Measurements from ENCODE around the gene CNR1.
"Not testable (repeated sequence)": the region's sequence is repeated elsewhere in the genome, so short reads cannot be mapped to it uniquely, and the experiment has no call there.

Gene CNR1
- long read RNA-seq, donor 1: 0 reads
- long read RNA-seq, donor 2: 0 reads
- long read RNA-seq, donor 3: 0 reads
- long read RNA-seq, donor 4, partial matches to known transcripts: 0 of 1 reads
- long read RNA-seq, donor 4, other reads (novel, unspliced or antisense): 0 of 1 reads
- long read RNA-seq, donor 5: 0 reads
- long read RNA-seq, donor 6: 0 reads
- long read RNA-seq, donor 7: 0 reads
- long read RNA-seq, donor 8: 0 reads

DNA sequence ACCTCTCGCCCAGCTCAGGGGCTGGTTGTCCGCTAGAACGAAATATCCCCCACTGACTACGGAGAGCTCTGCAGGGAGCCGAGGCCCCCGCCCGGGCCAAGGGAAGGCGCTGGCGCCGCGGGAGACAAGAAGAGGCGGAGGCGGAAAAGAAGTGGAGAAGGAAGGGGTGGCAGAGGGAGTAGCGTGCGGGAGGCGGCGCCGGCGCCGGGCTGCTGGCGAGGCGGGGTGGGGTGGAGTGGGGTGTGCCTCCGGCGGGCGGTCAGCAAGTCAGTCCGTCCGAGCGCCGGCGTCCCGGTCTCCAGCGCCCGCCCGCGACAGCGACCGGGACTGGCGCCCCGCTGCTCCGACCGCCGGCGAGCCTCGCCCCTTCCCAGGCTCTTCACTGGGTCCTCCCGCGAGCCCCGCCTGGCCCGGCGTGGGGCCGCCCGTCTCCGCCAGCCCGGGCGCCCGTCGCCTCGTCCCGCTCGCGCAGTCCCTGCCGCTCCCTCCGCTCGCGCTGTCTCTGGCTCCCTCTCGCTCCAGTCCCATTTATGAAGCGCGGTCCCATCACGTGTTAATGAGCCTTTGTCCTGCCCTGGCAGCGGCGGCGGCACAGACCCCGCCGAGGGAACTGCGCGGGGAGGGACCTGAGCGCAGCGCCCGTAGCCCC is at the start of gene CNR1:
Gene CNR1 (minus strand): TSS at position 504 of the 649 bp plus-strand sequence. CDS start 21,073 bp downstream, outside the sequence.
- peak; percentile 82 for DNase-seq

DNA sequence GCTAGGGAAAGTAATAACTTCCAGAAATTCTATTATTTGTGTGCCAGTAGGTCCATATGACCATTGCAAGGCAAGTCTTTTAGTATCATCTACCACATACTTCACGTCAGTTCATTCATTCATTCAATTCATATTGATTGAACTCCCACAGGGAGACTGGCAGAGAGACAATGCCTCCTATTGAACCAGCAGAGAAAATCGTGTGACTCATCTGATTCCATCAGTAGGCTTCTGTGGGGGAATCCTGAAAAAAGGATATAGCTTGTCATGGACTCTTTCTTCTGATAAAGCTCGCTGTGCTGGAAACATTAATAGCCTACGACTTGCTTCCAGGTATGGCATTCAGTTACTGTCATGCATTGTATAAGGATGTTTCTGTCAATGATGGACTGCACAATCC is 45.3 kb upstream of the CNR1 start:
- no peak for DNase-seq

DNA sequence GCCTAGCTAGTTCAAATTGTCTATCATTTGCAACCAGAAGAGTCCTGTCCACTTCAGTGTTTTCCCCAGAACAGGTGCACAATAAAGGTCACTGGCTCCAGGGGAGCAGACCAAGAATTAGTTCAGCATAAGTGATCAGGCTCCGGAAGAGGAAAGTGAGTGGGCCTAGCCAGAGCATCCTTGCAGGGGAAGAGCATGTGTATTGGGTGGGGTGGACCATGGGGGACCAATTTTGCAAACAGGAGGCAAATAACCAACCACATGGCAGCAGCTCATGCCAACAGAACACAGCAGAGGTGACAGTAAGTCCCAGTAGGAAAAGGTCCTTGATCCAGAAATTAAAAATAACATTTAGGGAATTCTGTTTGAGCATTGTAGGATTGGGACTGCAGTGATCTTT is 43.2 kb upstream of the CNR1 start:
- no peak for DNase-seq

DNA sequence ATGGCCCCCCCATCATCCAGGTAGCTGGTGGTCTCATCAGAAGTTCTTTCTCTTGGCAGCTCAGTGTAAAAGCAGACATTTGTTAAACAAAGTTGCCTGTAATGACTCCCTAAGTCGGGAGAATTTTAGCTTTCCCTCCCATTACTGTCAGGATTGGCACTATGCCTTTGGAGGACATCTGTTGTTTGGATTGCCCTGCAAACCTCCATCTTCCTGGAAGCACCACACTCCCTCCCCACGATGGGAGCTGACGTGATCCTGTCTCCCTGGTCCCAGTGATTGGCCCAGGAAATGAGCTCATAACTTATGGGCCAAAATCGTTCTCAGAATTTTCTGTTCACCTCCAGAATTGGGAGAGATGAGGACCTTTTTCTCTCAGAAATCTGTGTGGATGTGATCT is 42.6 kb upstream of the CNR1 start:
- DNase-seq: no peak

DNA sequence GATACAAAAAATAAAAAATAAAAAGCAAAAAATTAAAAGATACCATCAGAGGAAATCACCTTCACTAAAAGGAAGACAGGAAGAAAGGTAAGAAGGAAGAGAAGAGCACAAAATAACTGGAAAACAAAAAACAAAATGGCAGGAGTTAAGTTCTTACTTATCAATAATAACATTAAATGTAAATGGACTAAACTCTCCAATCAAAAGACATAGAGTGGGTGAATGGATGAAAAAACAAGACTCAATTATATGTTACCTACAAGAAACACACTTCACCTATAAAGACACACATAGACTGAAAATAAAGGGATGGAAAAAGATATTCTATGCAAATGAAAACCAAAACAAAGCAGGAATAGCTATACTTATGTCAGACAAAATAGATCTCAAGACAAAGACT is 35.6 kb upstream of the CNR1 start:
- not testable (repeated sequence) for DNase-seq

DNA sequence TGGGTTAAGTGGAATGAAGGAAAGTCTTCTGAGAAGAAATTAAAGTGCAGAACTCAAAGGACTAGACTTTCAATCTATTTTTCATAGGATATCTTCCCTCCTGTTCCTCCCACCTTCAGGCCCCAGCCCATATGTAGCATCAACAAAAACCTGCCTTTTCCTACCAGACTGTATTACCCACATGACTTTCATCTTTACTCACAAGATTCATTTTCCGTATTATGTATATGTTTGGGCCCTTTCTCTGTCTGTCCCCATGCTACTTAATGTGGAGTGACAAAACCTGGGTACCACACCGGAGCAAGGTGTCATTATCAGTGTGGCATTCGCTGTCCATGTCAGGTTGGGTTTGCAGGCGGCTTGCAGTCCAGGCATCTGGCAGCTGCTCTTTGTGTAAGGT is 18.8 kb upstream of the CNR1 start:
- no peak for DNase-seq

DNA sequence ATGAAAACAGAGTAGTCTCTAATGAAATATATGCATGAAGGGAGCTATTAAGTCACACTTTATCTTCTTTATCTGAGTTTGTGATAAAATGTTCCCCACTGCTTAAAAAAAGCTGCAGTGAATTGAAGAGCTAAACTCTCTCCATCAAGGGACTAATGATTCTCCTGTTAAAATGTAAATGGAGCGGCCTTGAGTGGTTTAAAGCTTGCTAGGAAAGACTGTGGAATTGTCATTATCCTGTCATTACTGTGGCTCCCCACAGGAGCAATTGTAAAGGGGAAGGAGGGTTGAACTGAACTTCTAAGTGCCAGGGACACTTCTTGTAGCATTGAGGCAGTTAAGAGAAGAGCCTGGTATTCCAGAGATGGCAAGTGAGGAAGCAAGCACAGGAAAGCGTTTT is 17.3 kb upstream of the CNR1 start:
- no peak for DNase-seq

DNA sequence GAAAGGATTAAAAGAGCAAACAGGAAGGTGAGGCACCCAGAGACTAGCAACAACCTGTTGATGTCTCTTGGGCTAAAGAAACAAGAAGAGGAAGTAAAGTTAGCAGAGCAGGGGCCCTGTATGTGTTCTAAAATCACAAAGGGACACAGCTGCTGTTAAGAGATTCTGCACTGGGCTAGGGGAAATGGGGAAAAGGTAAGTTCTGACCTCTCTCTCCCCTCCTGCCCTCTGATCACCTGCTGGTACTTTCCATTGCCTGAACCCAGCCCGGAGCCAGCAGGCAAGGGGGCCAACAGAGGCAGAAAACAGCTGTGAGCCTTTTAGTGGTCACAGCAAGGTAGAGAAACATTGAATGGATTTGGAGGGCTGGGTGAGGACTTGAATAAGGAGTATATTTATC is 13.5 kb upstream of the CNR1 start:
- DNase-seq: no peak

DNA sequence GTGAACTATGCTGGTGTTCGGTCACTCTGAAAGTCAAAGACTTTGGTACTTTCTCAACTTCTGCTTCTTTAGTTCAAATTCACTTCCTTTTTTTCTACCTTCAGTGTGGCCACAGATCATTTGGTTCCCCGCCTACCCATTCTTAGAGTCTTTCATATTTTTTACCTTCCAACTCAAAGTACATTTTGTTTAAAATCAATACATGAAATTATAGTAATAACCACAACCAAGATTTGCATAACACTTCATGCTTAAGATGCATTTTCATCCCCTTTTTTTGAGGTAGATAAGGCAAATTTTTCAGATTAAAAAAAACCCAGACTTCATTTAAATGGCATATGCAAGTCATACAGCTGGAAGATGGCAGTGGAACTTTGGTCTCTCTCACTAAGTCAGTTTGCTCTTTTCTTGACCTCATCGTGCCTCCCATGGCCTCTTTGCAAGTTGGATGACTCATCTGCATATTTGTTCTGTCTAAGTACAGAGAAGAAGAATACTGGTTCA is 11.9 kb upstream of the CNR1 start:
- DNase-seq: no peak

DNA sequence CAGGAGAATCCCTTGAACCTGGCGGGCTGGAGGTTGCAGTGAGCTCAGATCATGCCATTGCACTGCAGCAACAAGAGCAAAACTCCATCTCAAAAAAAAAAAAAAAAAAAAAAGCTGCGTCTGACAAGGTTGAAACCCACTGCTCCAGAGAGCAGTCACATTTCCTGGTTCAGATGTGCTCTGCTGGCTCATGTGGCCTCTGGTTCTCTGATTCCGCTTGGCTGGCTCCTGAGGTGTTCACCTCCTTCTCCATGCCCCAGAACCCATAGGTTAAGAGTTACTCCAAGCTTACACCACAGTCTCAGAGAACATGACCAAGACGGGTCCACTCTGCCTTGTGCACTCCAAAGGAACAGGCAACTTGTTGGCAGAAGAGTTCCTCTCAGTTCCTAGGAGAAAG is 8.8 kb upstream of the CNR1 start:
- no peak for DNase-seq

DNA sequence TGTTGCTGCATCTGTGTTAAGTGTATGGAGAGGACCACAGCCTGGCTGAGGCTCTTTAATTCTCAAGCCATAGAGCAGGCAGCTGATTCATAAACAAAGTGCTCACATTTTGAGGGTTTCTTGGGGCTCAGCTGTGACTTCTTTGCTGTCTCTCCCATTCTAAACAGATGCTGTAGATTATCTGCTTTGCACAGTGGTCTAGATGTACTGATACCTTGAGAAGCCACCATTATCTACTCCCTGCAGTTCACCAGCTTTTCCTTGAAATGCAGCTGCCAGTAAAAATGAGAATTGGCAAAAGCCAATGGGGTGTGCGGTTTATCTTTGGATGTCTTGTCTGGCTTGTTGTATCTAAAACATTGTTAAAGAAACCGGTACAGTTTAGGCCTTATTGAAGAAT is 5.2 kb upstream of the CNR1 start:
- DNase-seq: no peak

DNA sequence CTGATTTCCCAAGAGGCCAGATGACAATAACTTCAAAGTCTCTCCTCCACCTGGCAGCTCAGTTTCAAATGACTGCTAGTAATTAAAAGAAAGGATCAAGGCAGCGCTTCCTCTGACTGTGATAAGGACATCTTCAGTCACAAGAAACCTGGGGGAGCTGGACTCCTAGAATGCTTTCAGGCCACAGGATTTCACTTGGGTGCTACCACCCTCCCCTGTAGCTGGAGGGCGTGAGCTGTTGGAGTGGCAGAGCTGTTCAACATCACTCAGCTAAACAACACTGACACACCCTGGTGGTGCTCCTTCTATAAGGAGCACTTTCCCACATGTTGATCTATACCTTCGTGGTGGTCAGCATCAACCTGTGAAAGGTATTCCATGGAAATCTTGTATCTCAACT is 2.2 kb upstream of the CNR1 start:
- no peak for DNase-seq

DNA sequence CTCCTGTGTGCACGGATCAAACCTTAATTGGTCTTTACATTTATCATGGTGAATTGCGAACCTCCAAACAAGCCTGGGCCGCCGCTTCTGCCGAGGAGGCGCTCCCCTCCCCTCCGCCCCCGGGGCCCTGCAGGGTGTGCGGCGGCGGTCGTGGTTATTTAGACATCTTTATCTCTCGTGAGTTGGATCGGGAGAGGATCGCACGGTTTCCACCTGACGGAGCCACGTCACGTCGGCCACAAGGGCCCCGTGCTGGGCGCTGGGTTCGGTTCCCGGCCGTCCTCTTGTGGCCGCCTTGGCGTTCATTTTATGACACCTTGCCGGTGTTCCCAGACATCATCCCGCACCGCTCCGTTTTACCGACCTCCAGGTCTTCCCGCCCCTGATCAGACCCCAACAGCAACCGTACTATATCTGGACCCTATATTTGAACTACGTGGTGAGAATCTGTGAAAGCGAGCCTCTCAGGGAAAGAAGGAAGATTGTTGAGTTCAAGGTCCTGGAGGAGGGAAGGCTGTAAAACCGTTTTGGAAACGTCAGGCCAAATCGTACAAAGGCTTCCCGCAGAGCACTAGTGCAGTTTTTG is 1.3 kb upstream of the CNR1 start:
- DNase-seq: no peak

DNA sequence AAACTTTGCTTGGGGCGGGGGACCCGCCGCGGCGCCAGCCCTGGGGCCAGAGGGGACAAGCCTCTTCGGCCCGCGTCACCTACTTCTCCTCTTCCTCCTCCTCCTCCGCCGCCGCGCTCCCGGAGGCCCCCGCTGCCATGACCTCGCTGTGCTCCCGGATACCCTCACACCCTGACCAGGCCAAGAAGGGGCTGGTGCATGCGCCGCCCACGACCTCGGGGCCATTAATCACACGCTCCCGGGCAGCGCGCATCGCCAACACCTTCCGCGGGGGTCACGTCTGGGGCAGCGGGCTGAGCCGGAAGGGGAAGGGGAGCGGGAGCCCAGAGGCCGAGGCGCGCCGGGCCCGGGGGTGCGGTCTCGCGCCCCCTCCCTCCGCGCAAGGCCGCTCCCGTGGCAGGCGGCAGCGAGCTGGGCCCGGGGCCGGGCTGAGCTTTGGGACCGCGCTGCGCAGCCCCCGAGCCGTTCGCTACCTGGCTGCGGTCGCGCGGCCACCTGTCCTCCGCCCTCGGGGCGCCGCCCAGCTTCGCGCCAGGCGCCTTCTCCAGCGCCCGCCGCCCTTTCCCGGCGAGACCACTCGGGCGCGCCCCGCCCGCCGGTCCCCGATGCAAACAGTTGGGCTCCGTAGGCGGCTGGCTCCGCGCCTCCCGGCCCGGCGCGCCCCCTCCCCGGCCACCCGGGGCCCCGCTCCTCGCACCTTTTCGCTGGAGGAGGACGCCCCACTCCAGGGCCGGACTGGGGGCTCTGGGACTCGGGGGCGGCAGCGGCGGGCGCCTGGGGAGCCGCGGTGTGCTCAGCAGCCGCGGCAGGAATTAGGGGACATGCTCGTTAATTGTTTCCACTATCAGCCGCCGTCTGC is 575 bp upstream of the CNR1 start:
- peak; percentile 67 for DNase-seq

DNA sequence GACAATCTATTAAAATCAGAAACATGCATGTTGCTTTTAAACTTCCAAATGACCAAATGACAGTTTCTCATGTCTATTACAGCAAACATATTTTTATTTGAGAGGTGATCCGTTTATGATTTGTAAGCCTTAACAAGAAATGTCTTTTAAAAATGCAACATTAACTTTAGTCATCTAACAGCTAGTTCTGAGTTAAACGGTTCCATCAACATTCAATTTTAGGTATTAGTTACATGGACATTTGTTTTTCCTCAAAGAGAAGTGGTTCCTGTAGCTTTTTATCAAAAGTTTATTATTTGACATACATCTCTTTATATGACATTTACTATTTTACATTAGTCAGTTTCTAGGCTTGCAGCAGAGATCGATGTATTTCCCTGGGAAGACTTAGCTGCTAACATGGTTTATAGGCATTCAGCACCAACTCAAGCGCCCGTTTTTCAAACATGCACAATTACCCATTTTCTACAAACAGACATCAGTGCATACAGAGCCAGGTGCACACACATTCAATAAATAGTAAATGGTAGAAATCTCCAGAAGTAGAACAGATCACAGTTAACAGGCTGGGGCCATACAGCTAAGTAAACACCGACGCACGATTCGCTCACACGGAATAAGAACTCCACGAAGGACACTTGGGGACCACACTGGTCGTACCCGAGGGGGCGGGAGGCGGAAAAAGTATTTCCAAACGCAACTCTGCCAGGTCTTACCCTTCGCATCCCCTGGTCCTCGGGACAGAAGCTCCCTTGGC is 882 bp downstream of the CNR1 start:
- no peak for DNase-seq

DNA sequence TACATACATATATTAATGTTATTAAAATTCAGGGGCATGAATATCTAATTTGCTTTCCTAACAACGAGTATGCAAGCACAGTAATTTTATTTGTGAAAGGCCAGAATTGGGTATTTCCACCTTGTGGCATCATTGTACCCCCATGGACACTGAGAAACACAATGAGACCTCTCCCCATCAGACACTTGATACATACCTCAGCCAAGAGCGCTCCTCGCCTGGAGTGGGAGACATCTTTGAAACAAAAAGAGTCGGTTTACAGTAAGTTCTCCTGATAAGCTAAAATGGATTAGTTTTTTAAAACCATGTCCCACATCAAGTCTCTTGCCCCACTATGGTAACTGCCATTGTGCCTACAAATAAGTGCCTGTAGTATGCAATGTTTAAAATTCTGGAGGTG is 2.1 kb downstream of the CNR1 start:
- DNase-seq: no peak

DNA sequence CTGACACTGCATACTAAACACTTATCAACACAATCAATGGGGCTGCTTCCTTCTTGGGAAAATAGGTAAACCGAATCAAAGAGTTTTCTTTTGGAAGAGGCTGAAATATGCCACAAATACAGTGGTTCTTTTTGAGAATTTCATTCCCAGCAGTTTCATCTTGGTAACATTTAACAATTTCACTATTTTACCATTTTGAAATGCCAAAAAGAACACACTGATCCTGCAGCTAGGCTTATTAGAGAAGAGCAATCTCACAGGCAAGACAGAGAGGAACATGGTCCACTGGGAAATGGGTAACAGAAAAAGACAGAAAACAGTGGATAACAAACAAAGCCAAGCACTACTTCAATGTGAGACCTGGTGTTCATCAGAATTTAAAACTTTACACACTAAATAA is 2.5 kb downstream of the CNR1 start:
- no peak for DNase-seq

DNA sequence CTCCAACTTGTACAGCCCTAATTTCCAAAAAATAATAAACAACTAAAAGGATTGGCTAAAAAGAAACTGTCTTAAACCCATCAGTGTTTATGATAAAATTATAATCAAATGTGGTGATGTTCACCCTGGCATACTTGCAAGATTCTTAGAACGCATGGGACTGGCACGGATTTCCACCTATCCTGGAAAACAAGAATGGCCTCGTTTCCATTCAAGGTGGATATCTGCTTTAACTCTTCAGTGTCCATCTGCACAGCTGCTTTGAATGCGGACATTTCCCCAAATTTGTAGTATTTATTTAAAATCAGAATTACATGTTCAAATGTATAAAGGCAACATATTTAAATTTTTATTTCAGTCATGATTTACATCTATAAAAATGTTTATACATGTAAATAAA is 4.2 kb downstream of the CNR1 start:
- no peak for DNase-seq

DNA sequence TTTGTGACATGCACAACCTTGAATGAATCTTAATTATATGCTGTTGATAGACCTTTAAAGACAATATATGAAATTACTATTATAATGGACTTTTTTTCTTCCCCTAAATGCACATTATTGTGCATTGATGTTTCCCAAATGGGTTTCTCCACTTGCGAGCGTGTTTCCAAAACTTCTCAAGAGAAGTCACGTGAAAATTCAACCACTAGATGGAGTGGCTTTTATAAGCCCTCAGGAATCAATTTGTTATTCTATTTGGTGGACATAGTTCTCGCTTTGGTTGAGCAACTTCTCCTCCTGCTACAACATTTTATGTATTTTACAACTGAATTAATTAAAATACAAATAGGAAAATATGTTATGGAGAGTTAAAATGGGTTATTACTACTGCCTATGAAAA is 9.0 kb downstream of the CNR1 start:
- no peak for DNase-seq

DNA sequence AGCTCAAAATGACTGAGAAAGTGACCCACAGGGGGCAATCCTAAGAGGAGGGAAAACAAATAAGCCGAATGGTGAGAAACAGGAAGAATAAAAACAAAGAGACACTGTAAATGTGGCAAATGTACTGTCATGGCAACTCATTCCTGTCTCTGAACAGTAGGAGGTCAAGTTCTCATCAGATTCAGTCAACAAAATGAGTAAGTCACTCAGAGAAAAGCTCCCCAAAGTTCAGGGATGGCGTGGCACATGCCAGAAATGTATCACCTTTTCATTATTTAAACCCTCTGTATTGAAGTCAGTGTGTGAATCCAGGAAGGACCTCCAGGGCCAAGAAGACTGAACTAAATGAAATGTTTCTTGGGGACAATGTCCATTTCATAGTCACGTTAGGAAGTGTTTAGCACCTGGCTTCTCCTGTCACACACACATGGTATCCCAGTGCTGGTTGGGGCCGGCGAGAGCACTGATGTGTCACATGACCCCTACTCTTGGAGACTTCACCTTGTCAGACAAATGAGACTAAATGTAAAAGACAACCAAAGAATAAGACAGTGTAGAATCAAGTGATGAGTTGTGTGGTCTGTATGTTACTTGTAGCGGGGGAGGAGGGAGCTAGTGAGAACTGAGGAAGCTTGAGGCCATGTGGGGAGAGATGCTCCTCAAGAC is 20.7 kb downstream of the CNR1 start:
- no peak for DNase-seq

DNA sequence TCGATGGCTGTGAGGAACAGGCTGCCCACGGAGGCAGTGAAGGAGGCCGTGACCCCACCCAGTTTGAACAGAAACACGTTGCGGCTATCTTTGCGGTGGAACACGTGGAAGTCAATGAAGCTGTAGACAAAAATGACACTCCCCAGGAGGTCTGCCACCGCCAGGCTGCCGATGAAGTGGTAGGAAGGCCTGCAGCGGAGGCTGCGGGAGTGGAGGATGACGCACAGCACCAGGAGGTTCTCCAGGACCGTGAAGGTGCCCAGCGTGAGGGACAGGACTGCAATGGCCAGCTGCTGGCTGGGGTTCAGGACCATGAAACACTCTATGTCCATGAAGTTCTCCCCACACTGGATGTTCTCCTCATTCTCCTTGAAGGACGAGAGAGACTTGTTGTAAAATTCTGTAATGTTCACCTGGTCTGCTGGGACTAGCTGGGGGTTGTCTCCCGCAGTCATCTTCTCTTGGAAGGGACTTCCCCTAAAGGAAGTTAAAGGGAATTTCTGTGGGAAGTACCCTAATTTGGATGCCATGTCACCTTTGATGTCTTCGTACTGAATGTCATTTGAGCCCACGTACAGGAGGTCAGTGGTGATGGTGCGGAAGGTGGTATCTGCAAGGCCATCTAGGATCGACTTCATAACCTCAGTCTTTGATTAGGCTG is 21.4 kb downstream of the CNR1 start:
- no peak for DNase-seq

Data from right kidney (tissue), 9 donors.